ENCODE results near the gene PUDP. TPM values are rescaled to one million over a fixed set of nuclear protein-coding genes. Genes with fewer than 3 reads are reported as not detected.

PUDP gene
- total and polyA plus RNA-seq, 4 donors = 5.3 to 9.4 (median 6.8) TPM

GRCh38 chrX:7145454-7145853, 2.5 kb downstream of the PUDP start:
- no peak for DNase-seq (ENCODE audit: low spot score)
- Histone ChIP-seq H3K4me1 (ENCODE audit: control insufficient read depth in 4 of 4, insufficient read depth in 4 of 4, low read length in 3 of 4) (peaks cover 2 to 24% (median 17%) of the 10 kb centered on the region in 4 donors), H3K27me3 (ENCODE audit: control insufficient read depth in 4 of 4, insufficient read depth in 4 of 4, low read length in 3 of 4) (no peaks in the 10 kb centered on the region), H3K9me3 (ENCODE audit: control insufficient read depth in 4 of 4, low read length in 3 of 4) (no peaks in the 10 kb centered on the region), H3K27ac (ENCODE audit: low read depth in 1 of 2, low read length in 2 of 2) (no peak overlapping the region), H3K36me3 (ENCODE audit: control insufficient read depth in 4 of 4, insufficient read depth in 3 of 4, low read depth in 1 of 4, low read length in 3 of 4) (no peaks in the 10 kb centered on the region), H3K9ac (ENCODE audit: low read depth in 1 of 2, low read length in 2 of 2) (no peak overlapping the region), H3K4me3 (ENCODE audit: low read depth in 1 of 3, low read length in 3 of 3) (no peak overlapping the region)
- 24% methylated on average over 3 of the region's 3 CpGs for WGBS
- no peak for TF ChIP-seq FOXA1 (IDR thresholded peaks at IDR 0.05)
- TF ChIP-seq TAF1 (conservative IDR thresholded peaks at IDR 0.05) = no peak
- no peak for TF ChIP-seq RAD21 (IDR thresholded peaks at IDR 0.05)

GRCh38 chrX:7143941-7144525, 3.9 kb downstream of the PUDP start:
- Histone ChIP-seq H3K36me3 (ENCODE audit: control insufficient read depth in 4 of 4, insufficient read depth in 3 of 4, low read depth in 1 of 4, low read length in 3 of 4) (no peaks in the 10 kb centered on the region), H3K4me1 (ENCODE audit: control insufficient read depth in 4 of 4, insufficient read depth in 4 of 4, low read length in 3 of 4) (peaks cover 2 to 24% (median 17%) of the 10 kb centered on the region in 4 donors), H3K4me3 (ENCODE audit: low read depth in 1 of 3, low read length in 3 of 3) (no peak overlapping the region), H3K9me3 (ENCODE audit: control insufficient read depth in 4 of 4, low read length in 3 of 4) (no peaks in the 10 kb centered on the region), H3K27me3 (ENCODE audit: control insufficient read depth in 4 of 4, insufficient read depth in 4 of 4, low read length in 3 of 4) (no peaks in the 10 kb centered on the region), H3K27ac (ENCODE audit: low read depth in 1 of 2, low read length in 2 of 2) (no peak overlapping the region), H3K9ac (ENCODE audit: low read depth in 1 of 2, low read length in 2 of 2) (no peak overlapping the region)
- 84% methylated on average over 8 of the region's 8 CpGs for WGBS
- TF ChIP-seq MAX (IDR thresholded peaks at IDR 0.05) (no peak), NR2F2 (IDR thresholded peaks at IDR 0.05) (no peak), ATF3 (IDR thresholded peaks at IDR 0.05) (no peak), CTCF (IDR thresholded peaks at IDR 0.05; ENCODE audit: low read depth, low read length, missing input control) (no peak), FOXA1 (IDR thresholded peaks at IDR 0.05) (no peak), FOXA2 (IDR thresholded peaks at IDR 0.05) (no peak), JUND (IDR thresholded peaks at IDR 0.05) (no peak), ZBTB33 (IDR thresholded peaks at IDR 0.05) (no peak), GABPA (IDR thresholded peaks at IDR 0.05 in 1 of 2, conservative IDR thresholded peaks at IDR 0.05 in 1 of 2) (no peak)
- no peak for DNase-seq (ENCODE audit: low spot score)

- 97% methylated on average over 1 of the region's 1 CpG for WGBS
- H3K27me3 ChIP-seq (ENCODE audit: control insufficient read depth in 4 of 4, insufficient read depth in 4 of 4, low read length in 3 of 4) = no peaks in the 10 kb centered on the region
- H3K9ac ChIP-seq (ENCODE audit: low read depth in 1 of 2, low read length in 2 of 2) = no peak overlapping the region
- DNase-seq (ENCODE audit: low spot score) = no peak
- peaks cover 2 to 18% (median 13%) of the 10 kb centered on the region in 4 donors for H3K4me1 ChIP-seq (ENCODE audit: control insufficient read depth in 4 of 4, insufficient read depth in 4 of 4, low read length in 3 of 4)
- H3K36me3 ChIP-seq (ENCODE audit: control insufficient read depth in 4 of 4, insufficient read depth in 3 of 4, low read depth in 1 of 4, low read length in 3 of 4) = no peaks in the 10 kb centered on the region
- no peak overlapping the region for H3K4me3 ChIP-seq (ENCODE audit: low read depth in 1 of 3, low read length in 3 of 3)
- H3K27ac ChIP-seq (ENCODE audit: low read depth in 1 of 2, low read length in 2 of 2) = no peak overlapping the region
- H3K9me3 ChIP-seq (ENCODE audit: control insufficient read depth in 4 of 4, low read length in 3 of 4) = no peaks in the 10 kb centered on the region
- TF ChIP-seq ATF3 (IDR thresholded peaks at IDR 0.05) (no peak), REST (IDR thresholded peaks at IDR 0.05) (no peak), EGR1 (IDR thresholded peaks at IDR 0.05; ENCODE audit: low read depth in 2 of 2) (no peak), SP1 (IDR thresholded peaks at IDR 0.05) (no peak), JUND (IDR thresholded peaks at IDR 0.05) (no peak), ZBTB33 (IDR thresholded peaks at IDR 0.05) (no peak), FOXA1 (IDR thresholded peaks at IDR 0.05) (no peak), HNF4G (IDR thresholded peaks at IDR 0.05) (no peak), GABPA (IDR thresholded peaks at IDR 0.05 in 1 of 2, conservative IDR thresholded peaks at IDR 0.05 in 1 of 2) (no peak), NR2F2 (IDR thresholded peaks at IDR 0.05) (no peak)
Observed at GRCh38 chrX:7143076-7143475, 4.9 kb downstream of the PUDP start.

All from liver (tissue), 9 donors.